Activated T-cell treated with anti-CD3 and anti-CD28 coated beads for 24 hours (primary cell): ENCODE measurements around the gene G0S2.
"Not testable (repeated sequence)": the region's sequence is repeated elsewhere in the genome, so short reads cannot be mapped to it uniquely, and the experiment has no call there.

Experiments used
- DNase-seq: peaks from one replicate; pipeline ENCODE4 v3.0.0-alpha.2; 2020; ENCODE audit warnings: low read depth

The G0S2 gene

GRCh38 chr1:209678981-209679539 is 3.8 kb downstream of the G0S2 start:
- no peak for DNase-seq

GRCh38 chr1:209685821-209686220 is 10.6 kb downstream of the G0S2 start:
- no peak for DNase-seq

DNA sequence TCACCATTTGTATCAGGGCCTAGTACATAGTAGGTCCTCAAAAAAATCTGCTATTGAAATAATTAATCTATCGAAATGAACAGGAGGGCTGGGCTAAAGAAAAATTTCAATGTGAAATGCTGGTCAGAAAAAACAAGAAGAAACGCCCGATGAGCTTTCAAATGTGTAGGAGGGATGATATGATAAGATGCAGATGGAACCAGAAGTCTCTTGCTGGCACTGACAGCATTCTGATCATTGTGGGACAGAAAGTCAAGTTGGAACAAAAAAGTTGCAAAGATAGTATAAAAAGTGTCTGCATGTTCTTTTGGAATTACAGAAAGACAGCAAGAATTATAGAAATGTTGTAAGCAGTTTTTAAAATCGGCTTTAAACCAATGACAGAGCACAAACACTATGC is 11.1 kb downstream of the G0S2 start:
- DNase-seq = no peak

- DNase-seq = no peak
These were observed 13.6 kb downstream of the G0S2 start for GRCh38 chr1:209688746-209689234.

DNA sequence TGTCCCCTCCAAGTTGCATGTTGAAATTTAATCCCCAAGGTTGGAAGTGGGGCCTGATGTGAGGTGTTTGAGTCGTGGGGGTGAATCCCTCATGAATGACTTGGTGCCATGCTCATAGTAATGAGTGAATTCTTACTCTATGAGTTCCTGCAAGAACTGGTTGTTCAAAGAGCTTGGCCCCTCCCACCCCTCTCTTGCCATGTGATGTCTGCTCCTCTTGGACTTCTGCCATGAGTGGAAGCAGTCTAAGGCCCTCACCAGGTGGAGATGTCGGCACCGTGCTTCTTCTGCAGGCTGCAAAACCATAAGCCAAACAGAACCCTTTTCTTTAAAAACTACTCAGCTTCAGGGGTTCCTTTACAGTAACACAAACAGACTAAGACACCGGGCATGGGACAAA is 14.3 kb downstream of the G0S2 start:
- DNase-seq = no peak

- DNase-seq = no peak
These were observed 16.0 kb downstream of the G0S2 start for GRCh38 chr1:209691237-209691636.

DNA sequence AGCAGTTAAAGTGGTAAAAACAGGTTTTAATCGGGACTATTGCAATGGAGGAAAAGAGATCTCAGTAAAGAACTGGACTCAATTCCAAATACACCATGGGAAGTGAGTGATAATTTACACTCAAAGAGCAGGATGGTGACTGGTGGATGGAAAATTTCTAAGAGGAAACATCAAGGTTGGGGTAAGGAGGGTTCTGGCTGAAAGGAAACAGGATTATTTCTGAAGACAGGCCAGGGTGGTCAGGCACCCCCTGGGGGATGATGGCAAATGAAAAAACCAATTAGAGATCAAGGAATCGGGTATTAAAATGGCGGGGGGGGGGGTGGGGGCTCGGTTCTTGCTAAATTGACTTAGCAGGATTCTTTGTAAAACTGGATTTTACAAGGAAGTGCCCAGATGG is 17.1 kb downstream of the G0S2 start:
- DNase-seq = no peak

DNA sequence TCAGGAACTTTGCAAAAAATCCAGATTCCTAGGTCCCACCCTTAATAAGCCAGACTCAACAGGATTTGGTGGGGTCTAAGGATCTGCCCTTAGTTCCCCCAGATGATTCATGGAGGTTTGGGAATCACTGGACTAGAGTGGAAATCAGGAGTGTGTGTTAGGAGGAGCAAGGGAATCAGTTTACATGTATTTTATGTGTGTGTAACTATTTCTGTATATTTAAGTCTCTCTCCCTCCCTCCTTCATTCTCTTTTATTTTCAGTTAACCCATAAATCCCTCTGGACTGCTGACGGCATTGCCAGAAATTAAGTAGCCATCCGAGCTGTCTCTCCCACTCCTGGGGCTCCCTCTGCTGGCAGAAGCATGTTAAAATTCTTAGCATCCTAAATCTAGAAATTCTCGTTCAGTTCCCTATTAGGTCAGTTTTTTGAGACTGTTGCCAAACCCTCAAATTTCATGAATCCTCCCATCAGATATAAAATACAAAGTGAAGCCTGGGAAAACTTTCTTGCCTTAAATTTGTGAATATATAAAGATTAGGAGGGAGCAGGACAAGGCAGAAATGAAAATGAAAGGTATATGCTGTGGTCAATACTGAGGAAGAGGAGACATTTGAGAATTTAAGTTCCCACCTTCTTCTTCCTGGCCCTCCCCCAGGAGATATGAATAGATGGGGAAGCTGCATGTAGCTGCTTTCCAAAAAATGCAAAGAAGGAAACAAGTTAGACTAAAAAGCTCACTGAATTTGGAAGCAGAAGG is 17.7 kb downstream of the G0S2 start:
- DNase-seq = peak; percentile 64

- no peak for DNase-seq
These were observed 21.5 kb downstream of the G0S2 start for GRCh38 chr1:209696673-209697072.

- DNase-seq = no peak
These were observed 21.9 kb downstream of the G0S2 start for GRCh38 chr1:209697126-209697525.

DNA sequence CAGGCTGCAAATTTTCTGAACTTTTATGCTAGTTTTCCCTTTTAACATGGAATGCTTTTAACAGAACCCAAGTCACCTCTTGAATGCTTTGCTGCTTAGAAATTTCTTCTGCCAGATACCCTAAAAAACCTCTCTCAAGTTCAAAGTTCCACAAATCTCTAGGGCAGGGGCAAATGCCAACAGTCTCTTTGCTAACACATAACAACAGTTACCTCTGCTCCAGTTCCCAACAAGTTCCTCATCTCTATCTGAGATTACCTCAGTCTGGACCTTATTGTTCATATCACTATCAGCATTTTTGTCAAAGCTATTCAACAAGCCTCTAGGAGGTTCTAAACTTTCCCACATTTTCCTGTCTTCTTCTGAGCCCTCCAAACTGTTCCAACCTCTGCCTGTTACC is 25.5 kb downstream of the G0S2 start:
- not testable (repeated sequence) for DNase-seq

GRCh38 chr1:209702832-209703231 is 27.6 kb downstream of the G0S2 start:
- no peak for DNase-seq

GRCh38 chr1:209703834-209704504 is 28.8 kb downstream of the G0S2 start:
- no peak for DNase-seq

DNA sequence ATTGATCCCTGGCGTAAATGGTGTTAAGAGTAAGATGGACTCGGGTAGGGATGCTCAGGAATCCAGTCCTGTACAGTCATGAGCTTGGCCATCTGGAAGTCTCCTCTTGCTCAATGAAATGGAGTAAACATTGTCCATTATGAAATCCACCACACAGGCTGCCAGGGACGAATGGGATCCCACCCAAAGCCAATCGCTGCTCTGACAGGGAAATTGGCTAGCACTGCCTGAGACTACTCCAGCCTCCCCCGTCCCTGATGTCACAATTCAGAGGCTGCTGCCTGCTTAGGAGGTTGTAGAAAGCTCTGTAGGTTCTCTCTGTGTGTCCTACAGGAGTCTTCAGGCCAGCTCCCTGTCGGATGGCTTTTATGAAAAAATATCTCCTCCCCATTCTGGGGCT is 29.4 kb downstream of the G0S2 start, which contains the start of gene HSD11B1:
Gene HSD11B1 (plus strand): TSS at position 263 of the 400 bp plus-strand sequence. CDS start 97 bp downstream, at position 360.
- no peak for DNase-seq

DNA sequence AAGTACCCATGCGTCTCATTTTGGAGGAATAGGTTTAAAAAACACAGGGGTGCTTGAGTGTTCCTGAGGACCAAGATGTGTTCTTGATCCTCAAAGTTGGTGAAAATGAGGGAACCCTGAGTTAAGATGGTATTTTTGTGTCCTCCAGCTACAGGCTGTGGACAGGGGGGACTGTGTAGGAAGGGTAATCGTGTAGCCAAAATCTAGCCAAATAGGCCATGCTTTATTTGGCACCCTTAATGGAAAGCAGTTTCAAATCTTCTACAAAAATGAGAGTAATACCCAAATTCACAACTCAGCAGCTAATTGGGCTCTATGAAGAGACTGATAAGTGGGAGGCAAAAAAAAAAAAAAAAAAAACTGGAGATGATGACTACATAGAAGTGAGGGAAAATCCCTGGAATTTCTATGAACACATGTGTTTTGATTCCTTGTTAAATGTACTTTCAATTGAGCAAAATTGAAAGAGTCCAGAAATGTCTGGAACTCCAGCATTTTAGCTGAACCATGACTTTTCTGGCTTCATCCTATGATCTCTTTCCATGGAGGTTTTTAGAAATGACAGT is 29.9 kb downstream of the G0S2 start:
- DNase-seq = no peak

GRCh38 chr1:209706622-209707021 is 31.4 kb downstream of the G0S2 start:
- no peak for DNase-seq

DNA sequence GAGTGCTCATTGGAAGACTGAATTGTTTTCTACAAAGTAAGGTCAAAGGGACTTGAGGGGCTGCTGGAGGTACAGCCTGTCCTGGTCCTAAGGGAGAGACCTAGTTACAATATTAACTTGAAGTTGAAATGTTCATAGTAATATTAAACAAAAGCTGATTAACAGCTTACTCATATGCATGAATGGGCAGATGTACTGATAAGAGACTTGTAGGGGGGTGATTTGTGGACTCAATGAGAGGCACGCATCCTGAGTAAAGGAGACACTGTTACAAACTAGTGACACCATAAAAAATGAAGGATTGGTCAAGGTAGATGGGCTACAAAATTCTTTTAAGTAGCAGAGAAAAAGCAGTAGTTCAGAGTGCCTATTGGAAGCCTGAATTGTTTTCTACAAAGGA is 32.1 kb downstream of the G0S2 start:
- DNase-seq = no peak

DNA sequence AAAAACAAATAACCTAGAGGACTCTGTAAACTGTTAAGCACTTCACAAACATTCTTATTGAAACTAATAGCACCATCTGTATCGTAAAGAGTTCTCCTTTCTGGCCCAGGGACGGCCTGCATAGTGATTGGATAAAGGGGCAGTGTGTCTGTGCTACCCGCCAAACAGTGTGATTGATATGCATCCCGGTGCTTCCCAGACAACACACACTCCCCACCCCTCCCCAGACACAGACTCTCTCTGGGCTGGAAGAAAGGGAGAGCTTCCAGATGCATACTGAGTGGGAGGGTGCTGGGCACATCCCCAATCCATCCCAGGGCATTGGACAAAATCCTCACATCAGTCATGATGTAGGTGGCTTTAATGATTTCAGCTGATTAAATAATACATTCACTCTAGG is 33.1 kb downstream of the G0S2 start:
- no peak for DNase-seq

GRCh38 chr1:209710093-209710492 is 34.9 kb downstream of the G0S2 start:
- DNase-seq = no peak

DNA sequence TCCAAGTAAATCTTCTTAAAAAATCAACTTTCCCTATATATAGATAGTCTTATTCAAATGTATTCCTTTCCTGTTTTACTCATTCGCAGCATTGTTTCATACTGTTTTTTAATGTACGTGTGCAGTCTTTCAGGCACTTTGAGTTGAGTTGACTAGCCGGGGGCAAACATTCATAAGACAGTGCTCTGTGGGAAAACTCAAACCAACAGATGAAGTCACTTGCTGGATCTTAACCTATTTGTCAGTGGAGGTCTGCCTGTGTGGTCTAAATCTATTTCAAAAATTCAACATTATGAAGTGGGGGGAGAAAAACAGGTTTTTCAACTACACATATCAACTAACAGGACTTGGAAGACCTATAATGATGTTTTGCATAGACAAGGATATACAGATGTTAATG is 35.6 kb downstream of the G0S2 start:
- DNase-seq = no peak

DNA sequence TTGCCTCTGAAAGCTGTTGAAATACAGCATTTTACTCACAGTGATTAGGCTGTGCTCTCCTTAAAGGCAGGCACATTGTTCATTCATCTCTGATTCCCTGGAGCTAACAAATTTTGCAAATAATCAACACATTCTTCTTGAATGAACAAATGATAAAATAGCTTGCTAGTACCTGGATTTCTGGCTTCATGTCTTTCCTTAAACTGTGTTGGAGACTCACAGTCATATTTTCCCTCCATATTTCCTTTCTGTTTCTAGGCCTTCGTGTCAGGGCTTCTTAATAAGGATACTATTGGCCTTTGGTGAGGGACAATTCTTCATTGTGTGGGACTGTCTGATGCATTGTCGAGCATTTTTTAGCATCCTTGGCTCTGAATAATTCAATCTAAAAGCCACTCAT is 39.1 kb downstream of the G0S2 start:
- no peak for DNase-seq

GRCh38 chr1:209715314-209715713 is 40.1 kb downstream of the G0S2 start:
- DNase-seq = no peak

DNA sequence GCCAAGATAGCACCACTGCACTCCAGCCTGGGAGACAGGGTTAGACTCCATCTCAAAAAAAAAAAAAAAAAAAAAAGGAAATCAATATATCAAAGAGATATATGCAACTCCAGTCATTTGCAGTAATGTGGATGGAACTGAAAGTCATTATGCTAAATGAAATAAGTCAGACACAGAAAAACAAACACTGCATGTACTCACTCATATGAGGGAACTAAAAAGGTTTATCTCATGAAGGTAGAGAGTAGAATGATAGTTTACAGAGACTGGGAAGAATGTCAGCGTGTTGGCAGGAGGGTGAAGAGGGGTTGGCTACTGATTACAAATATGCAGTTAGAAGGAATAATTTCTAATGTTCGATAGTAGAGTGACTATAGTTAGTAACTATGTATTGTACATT is 42.6 kb downstream of the G0S2 start:
- DNase-seq = no peak
